Heart left ventricle (tissue), 13 donors: ENCODE results near the gene TIMP1.

ENCODE experiments used
- CTCF ChIP-seq, 12 donors: fragments of 200-600 bp; sonication (generic) in 4 of 12; IDR thresholded peaks; one replicate each; pipeline versions ENCODE4 v1.5.0 to v1.8.0; 2018 to 2022; ENCODE audit warnings: antibody characterized with exemption in 12 of 12, mild to moderate bottlenecking in 5 of 12
- POLR2A ChIP-seq, 2 donors: fragments of 450-650 bp; IDR thresholded peaks; one replicate each; pipeline ENCODE4 v1.6.1; 2017; ENCODE audit warnings: antibody characterized with exemption in 2 of 2, mild to moderate bottlenecking in 2 of 2, moderate library complexity in 2 of 2
- donor health status: ischemic (EF 13 %, LVEDD 7.1; RV severe dilation, severe dysfunction).
- donor health status: DM: no; HTN: yes; CAD: no.
- donor health status: DM: no; HTN: no; CAD: no.
- donor health status: ischemic (EF 25% LVEDD 6.9; RV normal size, moderate dysfunction).
- donor health status: ischemic (EF 25% LVEDD 5.7; RV mildly dilated, moderate dysfunction).
- donor health status: ischemic (EF 35%, LVEDD 5.7; RV mildly dilated, moderate dysfunction).
- donor health status: nonischemic (EF 11% LVEDD 7.7; RV severe dilation, severe dysfunction).
- donor health status: DM: yes; HTN: yes; CAD: no.
- donor health status: PGD.
- donor health status: ischemic (EF 29% LVEDD 5.4; RV normal size, mild dysfunction).
- donor health status: nonischemic (EF 23%, LVEDD 6.1; RV moderate dilation, normal function).

- TF ChIP-seq CTCF (IDR thresholded peaks at IDR 0.05) (no peak), POLR2A (IDR thresholded peaks at IDR 0.05) (no peak)
Observed at GRCh38 chrX:47623540-47624027, 41.3 kb downstream of the TIMP1 start.
